T-helper 9 cell (primary cell): ENCODE data around the gene HCN2.
"Not testable (repeated sequence)": the region's sequence is repeated elsewhere in the genome, so short reads cannot be mapped to it uniquely, and the experiment has no call there.

Source experiments
- DNase-seq: peaks from one replicate; pipeline ENCODE4 v3.0.0-alpha.2; 2020

HCN2 gene

DNA sequence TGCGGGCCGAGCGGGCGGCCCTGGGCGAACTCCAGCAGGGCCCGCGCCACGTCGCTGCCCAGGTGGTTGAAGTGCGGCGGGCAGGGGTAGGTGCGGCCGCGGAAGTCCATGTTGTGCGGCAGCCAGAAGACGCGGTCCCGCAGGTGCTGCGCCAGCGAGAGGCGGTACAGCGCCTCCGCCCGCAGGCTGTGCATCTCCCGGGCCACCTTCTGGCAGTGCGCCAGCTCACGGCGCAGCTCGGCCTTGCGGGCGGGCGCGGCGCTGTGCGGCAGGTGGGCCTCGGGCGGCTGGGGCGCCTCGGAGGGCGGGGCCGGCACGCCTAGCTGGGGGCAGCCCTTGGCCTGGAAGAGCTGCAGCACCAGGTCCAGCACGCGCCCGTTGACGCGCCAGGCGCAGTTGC is 31.5 kb downstream of the HCN2 start:
- DNase-seq, result not testable (repeated sequence)

DNA sequence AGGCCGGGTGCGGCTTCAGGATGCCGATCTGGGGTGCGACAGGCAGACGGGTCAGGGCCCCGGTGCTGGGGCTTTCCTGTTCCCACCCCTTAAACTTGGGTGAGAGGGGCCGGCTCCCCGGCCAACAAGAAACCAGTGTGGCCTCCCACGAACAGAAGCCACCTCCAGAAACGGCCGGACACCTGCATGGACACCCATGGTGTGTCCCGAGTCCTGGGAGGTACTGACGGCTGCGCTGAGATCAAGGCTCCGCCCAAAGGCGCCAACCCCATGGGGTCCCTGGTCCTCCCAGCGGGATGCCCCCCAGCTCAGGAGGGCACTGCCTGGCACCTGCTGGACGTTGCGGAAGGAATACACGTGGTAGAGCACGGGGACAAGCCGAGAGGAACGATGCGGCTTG is 32.1 kb downstream of the HCN2 start:
- DNase-seq, result no peak

DNA sequence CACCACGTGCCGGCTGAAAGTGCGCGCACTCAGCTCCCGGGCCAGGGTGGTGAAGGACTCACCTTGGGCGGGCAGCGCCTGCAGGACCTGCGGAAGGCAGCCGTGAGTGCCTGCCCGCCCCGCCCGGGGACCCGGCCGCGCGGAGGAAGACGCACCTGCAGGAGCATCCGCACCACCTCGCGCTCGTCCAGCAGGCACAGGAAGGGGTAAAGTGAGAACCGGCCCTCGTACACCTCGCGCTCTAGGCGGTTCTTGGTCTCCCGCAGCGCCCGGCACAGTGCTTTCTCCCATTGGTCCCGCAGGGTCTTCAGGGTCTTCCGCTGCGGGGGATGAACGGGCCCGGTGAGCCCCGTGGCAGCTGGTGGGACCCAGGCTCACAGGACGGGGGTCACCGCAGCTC is 33.0 kb downstream of the HCN2 start:
- no peak for DNase-seq

DNA sequence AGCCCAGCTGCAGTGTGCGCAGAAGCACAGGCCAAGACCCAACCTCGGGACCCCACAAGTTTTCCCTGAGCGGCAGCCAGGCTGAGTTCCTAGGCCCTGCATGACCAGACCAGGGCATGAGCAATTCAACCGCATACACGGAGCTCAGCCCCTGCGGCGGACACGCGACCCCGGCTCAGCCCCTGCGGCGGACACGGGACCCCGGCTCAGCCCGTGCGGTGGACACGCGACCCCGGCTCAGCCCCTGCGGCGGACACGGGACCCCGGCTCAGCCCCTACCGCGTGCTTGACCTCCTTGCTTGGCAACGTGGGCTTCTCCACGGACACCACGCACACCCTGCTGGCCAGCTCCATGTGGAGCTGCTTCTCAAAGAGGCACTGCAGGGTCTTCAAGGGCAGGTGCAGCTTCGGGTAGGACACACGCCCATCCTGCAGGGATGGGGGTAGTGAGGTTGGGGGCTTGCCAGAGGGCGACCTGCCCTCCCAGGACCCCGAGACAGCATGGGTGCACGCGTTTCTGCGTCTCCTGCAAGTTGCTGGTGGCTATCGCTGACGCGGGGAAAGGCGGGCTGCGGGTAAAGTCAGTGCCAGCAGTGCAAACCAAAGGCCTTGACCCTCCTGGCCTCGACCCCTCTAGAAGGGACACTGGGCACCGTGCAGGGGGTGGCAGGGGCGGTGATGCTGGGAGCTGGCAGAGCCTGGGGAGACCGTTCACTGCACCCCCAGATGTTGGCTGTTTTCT is 33.7 kb downstream of the HCN2 start:
- no peak for DNase-seq

DNA sequence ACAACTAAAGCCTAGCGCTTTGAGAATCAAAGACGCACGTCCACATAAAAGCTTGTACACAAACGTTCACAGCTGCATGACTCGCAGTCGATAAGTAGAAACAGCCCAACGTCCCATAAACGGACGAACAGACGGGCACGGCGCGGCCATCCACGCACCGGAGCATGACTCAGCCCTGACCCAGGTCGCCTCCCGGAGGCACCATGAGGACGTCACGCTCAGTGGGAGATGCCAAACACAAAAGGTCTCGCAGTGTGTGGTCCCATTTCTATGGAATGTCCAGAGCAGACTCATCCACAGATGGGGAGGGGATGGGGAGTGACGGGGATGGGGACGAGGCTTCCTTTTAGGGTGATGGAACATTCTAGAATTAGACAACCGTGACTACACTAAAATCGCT is 34.3 kb downstream of the HCN2 start:
- no peak for DNase-seq

DNA sequence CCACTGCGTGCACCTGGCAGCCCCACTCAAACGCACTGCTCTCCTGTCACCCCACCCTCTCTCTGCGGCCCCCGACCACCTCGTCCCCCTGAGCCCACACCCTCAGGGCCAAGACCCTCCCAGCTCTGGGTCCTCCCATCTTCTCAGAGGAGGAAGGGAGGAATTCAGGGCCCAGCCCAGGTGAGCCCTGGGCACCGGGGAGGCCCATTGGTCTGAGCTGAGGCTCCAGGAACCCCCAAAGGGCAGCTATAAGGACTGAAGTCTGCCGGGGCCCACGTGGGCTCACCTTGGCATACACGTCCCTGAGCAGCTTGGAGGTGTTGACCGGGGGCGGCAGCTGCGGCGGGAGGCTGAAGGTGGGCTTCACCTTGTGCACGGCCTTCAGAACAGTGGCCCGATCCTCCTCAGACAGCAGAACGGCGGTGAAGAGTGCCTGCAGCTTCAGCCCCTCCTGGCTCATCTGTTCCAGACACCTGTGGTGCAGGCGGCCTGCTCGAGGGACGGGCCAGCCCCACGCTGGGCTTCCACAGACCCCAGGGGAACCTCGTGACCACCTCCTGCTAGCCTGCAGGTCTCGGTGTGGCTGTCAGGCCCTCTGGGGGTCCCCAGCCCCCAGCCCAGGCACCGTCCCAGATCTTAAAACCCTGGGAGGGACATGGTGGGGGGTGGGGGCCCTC is 34.9 kb downstream of the HCN2 start:
- DNase-seq, result no peak

DNA sequence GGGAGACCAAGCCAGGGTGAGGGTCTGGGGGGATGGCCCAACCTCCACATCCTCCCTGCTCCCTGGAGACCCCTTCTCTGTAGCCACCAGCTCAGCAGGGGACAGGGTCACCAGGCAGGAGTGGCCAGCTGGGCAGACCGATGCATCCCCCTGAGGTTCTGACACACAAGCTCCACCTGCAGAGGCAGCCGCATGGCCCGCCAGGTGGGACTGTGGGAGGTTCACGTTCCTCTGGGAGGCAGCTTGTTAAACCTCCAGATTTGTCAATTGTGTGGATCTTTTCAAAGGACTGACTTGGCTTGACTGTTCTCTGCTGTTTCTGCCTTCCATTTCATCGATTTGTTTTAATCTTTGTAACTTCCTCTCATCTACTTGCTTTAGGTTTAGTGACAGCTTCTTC is 35.6 kb downstream of the HCN2 start:
- no peak for DNase-seq

DNA sequence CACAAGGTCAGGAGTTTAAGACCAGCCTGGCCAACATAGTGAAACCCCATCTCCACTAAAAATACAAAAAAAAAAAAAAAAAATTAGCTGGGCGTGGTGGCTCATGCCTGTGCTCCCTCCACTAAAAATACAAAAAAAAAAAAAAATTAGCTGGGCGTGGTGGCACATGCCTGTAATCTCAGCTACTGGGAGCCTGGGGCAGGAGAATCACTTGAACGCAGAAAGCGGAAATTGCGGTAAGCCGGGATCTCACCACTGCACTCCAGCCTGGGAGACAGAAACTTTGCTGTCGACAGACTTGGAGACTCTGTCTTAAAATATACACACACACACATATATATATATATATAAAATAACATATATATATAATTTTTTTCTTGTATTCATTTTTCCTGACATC is 36.9 kb downstream of the HCN2 start:
- DNase-seq, result not testable (repeated sequence)

DNA sequence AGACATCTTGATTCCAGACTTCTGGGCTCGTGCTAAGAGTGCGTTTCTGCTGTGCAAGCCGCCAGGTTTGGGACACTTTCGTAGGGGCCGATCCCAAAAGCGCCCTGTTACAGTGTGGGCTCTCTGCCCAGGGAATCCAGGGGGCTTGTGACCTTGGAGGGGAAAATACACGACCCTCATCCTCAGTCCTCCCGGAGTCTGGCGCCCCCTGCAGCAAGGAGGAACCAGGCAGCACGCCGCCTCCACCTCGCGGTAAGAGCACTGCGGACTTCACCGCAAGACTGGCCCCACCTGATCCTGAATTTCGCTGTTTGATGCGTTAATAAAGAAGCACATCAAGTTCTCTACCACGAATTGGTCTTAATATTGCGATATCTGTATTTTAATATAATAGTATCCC is 38.5 kb downstream of the HCN2 start:
- DNase-seq, result no peak

DNA sequence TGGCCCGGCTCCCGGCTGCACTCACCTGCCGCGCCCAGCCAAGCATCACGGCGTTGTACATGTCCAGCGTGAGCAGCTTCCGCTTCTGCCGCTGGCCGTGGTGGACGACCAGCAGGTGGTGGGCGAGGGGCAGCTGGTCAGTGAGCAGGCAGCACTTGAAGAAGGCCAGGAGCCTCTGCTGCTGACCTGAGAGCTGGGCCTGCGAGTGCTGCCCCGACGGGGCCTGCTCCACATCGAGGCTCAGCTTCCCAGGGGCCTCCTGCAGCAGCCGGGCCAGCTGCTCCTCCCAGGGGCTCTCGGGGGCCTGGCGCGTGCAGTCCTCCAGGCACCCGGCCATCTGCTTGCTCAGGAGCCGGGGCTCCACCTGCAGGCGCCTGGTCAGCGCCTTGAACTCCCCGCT is 39.8 kb downstream of the HCN2 start:
- not testable (repeated sequence) for DNase-seq

DNA sequence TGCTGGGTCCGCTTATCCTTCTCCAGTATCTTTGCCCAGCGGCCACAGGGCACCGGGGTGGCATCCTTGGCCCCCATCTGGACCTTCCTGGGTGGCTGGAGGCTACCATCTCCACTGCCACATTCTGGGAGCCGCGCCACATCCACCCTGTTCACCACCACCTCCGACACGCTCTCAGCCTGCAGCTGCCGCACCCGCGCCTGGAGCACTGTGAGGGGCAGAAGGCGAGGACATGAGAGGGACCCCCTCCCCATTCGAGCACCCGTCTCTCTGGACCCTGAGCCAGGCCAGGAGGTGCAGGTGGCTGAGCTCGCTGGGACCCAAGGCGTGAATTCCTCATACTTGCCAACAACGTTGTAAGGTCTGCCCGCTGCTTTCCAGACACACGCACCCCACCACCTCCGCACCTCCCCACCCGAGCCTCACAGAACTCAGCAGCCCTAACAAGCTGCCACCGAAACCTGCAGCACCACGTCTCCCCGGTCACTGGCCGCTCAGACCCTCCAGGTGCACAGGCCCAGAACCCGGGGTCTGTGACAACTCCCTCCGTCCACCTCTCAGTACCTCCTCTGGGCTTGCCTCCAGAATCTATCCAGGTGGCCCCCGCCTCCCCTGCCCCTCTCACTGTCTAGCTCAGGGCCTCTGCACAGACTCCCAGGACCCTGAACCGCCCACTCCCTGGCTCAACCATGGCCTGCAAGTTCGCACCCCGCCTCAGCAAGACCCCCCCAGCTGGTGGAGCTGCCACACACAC is 40.5 kb downstream of the HCN2 start:
- no peak for DNase-seq

DNA sequence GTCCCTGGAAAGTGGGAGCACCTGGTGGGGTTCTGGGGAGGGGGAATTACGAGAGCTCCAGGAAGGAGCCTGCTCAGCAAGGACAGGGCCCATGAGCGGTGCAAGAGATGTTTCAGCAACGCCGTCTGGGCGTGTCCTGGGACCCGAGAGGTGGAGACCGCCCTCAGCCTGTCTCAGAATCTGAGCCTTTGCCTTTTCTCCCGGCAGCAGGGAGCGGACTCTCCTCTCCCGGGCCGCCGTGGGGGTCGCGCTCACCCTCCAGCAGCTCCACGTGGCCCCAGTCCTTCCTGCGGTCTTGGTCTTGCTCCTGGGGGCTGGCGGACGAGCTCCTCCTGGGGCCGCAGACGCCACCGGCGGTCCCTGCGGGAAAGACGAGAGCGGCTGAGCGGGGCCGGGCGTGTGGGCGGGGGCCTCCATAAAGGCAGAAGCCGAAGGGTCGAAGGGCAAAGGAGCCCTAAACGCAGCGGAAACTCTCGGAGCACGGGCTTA is 42.9 kb downstream of the HCN2 start:
- no peak for DNase-seq

DNA sequence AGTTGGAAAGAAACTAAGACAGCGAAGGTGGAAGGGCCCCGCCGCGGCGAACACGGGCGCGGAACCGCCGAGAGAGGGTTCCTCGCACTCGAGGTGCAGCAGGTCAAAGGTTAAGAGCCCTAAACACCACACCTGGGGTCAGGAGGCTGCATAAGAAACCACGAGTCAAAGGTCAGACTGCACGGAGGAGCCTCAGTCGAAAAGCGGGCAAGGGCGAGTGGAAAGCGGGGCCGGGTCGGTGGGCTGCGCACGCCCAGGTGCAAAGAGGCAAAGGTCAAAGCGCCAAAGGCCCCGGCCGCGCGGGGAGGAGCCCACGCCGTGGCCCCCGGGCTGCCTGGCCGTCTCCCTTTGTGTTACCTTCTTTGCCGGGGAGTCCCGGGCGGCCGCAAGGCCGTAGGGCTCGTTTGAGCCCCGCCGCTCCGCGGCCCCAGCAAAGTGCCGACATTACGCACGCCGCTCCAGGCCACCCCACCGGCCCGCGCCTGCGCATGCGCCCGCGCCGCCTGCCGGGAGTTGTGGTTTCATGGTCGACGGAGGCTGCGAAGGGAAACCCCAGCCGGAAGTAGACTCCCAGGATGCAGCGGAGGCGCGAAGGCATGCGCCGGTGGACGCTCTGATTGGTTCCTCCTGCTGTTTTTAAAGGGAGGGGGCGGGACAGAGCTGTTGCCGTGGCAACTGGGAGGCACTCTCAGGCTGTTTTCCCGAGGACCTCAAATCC is 43.5 kb downstream of the HCN2 start, which contains the start of gene POLRMT:
TSS of gene POLRMT (minus strand) at position 470 of the 718 bp plus-strand sequence. CDS start at position 445, 25 bp downstream.
- DNase-seq, result peak; percentile 92

DNA sequence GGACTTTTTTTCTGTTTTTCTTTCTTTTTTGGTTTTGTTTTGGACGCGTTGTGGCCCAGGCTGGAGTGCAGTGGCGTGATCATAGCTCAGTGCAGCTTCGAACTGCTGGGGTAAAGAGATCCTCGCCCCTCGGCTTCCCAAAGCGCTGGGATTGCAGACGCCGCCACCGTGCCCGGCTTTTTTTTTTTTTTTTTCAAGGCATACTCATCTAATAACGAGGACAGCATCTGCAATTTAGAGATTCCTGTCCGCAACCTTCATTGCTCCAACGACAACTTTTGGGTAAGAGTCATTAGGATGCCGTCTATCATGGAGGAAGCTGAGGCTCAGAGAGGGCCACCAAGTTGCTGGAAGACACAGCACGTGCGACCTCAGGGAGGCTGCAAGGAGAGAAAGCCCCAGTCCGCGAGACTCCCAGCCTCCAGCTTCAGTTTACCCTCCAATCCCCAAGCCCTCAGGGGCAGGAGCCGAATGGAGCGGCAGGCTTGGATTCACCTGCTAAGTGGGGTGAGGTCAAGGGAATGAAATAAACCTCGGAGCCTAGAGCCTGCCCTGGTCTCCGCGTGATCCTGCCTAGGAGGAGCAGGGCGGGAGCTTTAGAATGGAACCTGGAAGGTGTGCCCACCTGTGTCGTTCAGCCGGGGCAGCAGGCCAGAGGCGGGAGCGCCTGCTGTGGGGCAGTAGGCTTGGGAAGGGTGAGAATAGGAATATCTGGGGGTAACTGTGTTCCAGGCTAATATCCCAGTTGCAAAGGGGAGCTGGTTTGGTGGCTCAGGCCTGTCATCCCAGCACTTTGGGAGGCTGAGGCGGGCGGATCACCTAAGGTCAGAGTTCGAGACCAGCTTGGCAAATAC is 44.3 kb downstream of the HCN2 start:
- no peak for DNase-seq

DNA sequence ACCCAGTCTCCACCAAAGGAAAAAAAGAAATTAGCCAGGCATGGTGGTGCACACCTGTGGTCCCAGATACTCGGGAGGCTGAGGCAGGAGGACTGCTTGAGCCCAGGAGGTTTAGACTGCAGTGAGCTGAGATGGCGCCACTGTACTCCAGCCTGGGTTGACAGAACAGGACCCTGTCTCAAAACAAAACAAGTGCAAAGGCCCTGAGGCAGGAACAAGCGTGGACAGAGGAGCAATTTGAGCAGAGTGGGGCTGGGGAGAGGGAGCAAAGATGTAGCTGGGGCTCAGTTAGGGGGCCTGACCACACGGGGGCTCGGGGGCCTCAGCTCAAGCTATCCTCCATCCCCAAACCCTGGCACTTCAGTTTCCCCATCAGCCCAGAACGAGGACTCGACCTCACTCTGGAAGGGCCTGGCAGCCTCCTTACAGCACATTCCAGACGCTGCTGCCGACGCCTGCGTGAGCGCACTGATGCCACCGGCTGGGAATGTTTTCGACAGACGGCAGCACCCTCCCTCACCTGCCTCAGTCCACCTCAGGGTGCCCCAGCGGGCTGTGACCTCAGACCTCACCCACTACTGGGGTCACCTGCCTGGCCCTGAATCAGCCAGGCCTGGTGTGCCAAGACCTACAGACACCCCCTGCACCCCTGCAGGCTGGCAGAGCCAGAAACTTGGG is 45.4 kb downstream of the HCN2 start:
- no peak for DNase-seq

DNA sequence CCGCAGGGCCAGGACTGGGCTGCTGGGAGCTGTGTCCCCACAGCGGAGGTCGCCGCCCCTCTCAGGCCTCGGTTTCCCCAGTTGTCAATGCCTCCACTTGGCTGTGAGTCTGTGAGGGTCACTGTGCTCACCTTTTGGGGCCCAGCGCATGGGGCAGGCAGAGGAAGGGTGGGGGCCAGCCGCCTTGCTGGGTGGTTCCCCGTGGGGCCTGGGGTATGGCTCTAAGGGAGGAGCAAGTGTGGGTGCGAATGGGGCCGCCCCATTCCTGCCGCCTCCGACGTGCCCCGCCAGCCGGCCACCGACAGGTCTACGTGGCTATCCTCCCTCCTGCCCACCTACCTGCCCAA is 49.2 kb downstream of the HCN2 start:
- DNase-seq, result no peak

DNA sequence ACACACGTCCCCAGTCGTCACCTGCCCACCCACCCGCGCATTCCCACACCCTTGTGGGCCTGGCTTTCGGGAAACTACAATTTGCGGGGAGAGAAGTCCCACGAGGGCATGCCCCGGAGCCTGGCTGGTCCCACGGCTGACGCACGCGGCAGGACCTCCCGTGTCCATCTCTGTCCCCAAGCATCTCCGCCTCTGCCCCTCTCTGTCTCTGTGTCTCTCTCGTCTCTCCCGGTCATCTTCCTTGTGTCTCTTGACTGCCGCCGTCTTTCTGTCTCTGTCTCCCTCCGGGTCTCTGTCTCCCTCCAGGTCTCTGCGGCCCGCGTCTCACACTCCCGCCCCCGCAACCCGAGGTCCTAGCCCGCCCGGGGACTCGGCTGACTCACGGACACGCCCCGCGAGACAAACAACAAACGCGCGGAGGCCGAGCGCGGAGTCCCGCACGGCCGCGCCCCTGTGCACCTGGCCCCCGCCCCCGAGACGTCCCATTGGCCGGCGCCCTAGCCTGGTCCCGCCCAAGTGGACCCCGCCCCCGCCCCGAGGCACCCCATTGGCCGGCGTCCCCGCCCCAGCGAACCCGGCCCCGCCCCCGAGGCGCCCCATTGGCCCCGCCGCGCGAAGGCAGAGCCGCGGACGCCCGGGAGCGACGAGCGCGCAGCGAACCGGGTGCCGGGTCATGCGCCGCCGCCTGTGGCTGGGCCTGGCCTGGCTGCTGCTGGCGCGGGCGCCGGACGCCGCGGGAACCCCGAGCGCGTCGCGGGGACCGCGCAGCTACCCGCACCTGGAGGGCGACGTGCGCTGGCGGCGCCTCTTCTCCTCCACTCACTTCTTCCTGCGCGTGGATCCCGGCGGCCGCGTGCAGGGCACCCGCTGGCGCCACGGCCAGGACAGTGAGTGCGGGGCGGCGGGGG is 49.8 kb downstream of the HCN2 start, which contains the start of gene FGF22:
TSS of gene FGF22 (plus strand) at position 627 of the 908 bp plus-strand sequence. CDS start at position 674, 47 bp downstream.
- DNase-seq, result peak; percentile 98

DNA sequence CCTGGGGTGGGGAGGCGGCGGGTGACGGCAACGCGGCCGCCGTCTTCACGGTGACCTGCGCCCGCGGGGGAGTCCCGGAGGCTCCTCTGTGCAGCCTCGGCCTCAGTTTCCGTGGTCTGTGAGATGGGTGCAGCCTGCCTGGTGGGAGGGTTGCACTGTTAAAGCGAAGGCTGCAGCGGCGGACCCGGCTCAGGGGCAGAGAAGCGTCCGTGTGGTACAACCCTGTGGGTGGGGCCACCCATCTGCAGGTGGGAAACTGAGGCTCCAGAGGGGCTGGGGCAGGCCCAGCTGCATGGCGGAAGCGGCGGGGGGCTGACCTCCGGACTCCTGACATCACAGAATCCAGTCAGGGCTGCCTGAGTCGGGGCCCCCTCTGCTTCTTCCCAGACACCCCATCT is 50.5 kb downstream of the HCN2 start:
- no peak for DNase-seq

DNA sequence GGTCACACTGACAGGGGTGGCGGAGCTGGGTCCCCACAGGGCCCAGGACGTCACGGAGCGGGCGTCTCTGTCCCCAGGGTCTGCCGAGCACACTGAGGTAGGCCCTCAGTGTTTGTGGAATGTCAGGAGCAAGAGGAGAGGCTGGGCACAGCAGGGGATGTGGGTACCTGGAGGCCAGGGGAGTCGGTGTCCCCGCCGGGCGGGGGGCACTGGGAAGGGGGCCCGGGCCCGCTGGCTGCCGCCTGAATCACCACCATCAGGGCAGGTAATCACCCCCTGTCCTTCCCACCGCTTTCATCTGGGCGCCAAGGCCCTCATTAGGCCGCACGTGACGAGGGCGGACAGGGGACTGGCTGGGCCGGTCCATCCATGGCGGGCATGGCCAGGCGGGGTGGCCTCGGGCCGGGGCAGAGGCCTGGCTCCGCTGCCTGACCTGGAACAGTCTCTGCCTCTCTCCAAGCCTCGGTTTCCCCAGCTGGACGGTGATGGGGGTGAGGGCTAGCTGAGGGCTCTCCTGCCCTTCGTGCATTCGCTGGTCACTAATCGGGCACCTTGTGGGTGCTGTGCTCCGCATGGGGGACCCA is 51.0 kb downstream of the HCN2 start:
- no peak for DNase-seq

DNA sequence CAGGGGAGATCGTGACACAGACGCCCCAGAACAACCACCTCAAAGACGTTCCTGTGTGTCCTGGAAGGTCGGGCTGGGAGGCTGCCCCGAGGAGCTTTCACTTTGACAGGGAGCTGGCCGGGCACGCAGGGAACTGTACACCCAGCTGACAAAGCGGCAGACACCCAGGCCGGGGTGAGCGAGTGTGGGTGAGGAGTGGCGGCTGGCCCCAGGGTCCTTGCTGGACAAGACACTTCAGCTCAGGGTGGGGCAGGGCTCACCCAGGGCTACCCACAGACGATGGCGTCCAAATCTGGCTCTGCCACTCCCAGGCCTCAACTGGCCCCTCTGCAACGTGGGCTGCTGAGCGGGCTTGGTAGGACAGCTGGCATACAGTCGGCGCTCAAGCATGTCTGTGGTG is 52.0 kb downstream of the HCN2 start:
- DNase-seq, result no peak
